ENCODE data around the gene PLPPR2.

DNA sequence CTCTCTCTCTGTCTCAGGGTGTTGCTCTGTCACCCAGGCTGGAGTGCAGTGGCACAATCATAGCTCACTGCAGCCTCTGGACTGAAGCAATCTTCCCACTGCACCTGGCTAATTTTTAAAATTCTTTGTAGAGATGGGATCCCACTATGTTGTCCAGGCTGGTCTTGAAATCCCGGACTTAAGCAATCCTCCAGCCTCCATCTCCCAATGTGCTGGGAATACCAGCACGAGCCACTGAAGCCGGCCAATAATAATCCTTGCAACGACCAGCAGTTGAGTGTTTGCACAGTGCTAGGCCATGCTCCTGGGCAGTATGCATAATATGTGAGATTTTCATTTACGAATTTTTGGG lies 29.5 kb downstream of the PLPPR2 start:
- TF ChIP-seq POLR2A (IDR thresholded peaks at IDR 0.05) (no peak), POLR2AphosphoS5 (IDR thresholded peaks at IDR 0.05) (no peak)

Data from suprapubic skin (tissue), 4 donors.